HCEC 1CT (cell line): ENCODE results near the gene THOC6.

ENCODE experiments used
- DNase-seq: peaks from one replicate; pipeline ENCODE4 v3.0.0-alpha.2; 2017

The THOC6 gene

GRCh38 chr16:3023669-3024478 lies at the start of gene THOC6, which contains the start of gene HCFC1R1:
Gene THOC6 (plus strand): TSS chr16:3024035. CDS start chr16:3024327, 292 bp downstream.
Gene HCFC1R1 (minus strand): TSS chr16:3023942. CDS start chr16:3023941, 1 bp downstream.
- peak; percentile 97 for DNase-seq

GRCh38 chr16:2974319-2975056 lies 49.3 kb upstream of the THOC6 start:
- no peak for DNase-seq

GRCh38 chr16:2975161-2975795 lies 48.6 kb upstream of the THOC6 start:
- DNase-seq, result no peak

GRCh38 chr16:2976201-2976600 lies 47.6 kb upstream of the THOC6 start:
- DNase-seq, result no peak

- no peak for DNase-seq
Measured at GRCh38 chr16:2976673-2977072, 47.2 kb upstream of the THOC6 start.

- no peak for DNase-seq
Measured at GRCh38 chr16:2977440-2977839, 46.4 kb upstream of the THOC6 start.

GRCh38 chr16:2979669-2980226 lies 44.1 kb upstream of the THOC6 start:
- no peak for DNase-seq

GRCh38 chr16:2980227-2981176 lies 43.3 kb upstream of the THOC6 start, which contains the start of gene PKMYT1:
Gene PKMYT1 (minus strand): TSS chr16:2980446. CDS start chr16:2979657, 789 bp downstream.
- DNase-seq, result peak; percentile 83

GRCh38 chr16:2981177-2981898 lies 42.5 kb upstream of the THOC6 start:
- no peak for DNase-seq

GRCh38 chr16:2981899-2982250 lies 42.0 kb upstream of the THOC6 start:
- DNase-seq, result no peak

GRCh38 chr16:2982402-2982801 lies 41.4 kb upstream of the THOC6 start:
- DNase-seq, result no peak

- peak; percentile 74 for DNase-seq
Measured at GRCh38 chr16:2983706-2984136, 40.1 kb upstream of the THOC6 start.

GRCh38 chr16:2985462-2985861 lies 38.4 kb upstream of the THOC6 start:
- DNase-seq, result no peak

GRCh38 chr16:2985893-2986355 lies 37.9 kb upstream of the THOC6 start:
- DNase-seq, result no peak

- no peak for DNase-seq
Measured at GRCh38 chr16:2986623-2987188, 37.1 kb upstream of the THOC6 start.

- no peak for DNase-seq
Measured at GRCh38 chr16:2987286-2987685, 36.5 kb upstream of the THOC6 start.

GRCh38 chr16:2987833-2988232 lies 36.0 kb upstream of the THOC6 start:
- DNase-seq, result no peak

- no peak for DNase-seq
Measured at GRCh38 chr16:2988590-2989099, 35.2 kb upstream of the THOC6 start.

GRCh38 chr16:2990891-2991290 lies 32.9 kb upstream of the THOC6 start:
- DNase-seq, result no peak

GRCh38 chr16:2991566-2992261 lies 32.1 kb upstream of the THOC6 start:
- DNase-seq, result no peak
